Measurements from ENCODE around the gene FAM3A.

FAM3A gene

GRCh38 chrX:154458116-154458953 is 57.7 kb downstream of the FAM3A start, which contains the start of gene PLXNA3:
PLXNA3 (plus strand) TSS chrX:154458281; CDS start chrX:154460184, 1,903 bp downstream.
- DNase-seq: no peak

DNA sequence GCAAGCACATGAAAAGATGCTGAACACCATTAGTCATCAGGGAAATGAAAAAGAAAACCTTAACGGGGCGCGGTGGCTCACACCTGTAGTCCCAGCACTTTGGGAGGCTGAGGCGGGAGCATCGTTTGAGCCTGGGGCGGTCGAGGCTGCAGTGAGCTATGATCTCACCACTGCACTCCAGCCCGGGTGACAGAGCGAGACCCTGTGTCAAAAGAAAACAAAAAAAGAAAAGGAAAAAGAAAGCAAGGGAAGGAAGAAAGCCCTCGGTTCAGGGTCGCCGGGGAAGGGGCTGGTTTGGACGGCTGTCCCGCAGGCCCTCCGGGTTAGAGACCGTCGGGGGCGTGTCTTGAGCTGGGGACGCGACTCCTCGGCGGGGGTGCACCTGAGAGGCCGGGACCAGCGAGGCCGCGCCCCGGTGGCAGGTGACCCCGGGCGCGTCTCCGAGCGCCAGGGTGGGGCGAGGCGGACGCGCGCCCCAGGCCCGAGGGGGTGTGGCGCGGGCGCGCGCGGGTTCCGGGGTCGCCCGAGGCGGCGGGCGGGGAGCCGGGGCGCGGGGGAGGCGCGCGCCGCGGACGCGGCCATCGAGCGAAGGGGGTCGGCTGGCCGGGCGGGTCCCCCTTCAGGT is 58.4 kb downstream of the FAM3A start:
- peak; percentile 43 for DNase-seq

Measured in DMS153 (cell line).